GM20431 (cell line): ENCODE results near the gene SLC16A10.
"Not testable (repeated sequence)": the region's sequence is repeated elsewhere in the genome, so short reads cannot be mapped to it uniquely, and the experiment has no call there.

Experiments
- in situ Hi-C: fragments of 300-500 bp; cut with MseI, MboI; formaldehyde crosslinking; loops from one replicate; pipeline ENCODE4 v1.15.0; 2020; ENCODE audit warnings: low sequenced_read_pairs; ENCODE audit not compliant: unreplicated experiment

SLC16A10 gene

DNA sequence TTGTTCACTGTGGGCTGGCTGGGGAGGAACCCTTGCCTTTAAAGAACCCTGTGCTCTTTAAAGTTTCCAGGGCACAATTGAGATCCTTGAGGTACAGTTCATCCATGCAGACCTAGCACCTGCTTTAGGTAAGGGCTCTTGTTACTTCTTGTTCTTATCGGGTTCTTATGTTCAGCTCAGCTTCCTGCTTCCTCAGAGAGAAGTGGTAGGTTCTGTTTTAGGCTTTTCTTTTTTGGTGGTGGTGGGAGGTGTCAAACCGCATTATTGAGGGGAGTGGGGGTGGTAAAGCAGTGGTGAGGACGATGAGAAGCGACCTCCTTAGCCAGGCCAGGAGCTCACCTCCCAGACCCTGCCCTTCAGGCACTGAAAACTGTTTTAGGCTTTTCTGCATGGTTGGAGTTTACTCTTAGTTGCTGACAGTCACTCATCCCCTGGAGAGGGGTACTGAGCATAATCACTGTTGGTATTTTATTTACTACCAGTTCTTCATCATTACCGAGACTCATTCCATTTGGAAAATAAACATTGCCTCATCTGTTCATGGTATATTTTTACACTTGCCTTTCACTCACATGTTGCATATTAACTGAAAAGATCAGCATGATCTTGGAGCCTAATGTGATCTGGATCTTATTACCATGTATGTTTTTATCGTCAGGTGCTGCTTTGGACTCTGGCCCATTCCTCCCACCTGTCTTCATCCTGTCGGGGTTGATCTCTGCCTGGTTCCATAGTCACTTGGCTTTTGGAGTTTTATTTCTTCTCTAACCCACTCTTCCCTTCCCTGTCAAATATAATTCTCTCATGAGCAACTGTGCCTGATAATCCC, 35.4 kb downstream of the SLC16A10 start:
- in situ Hi-C loops, result no loop called here

DNA sequence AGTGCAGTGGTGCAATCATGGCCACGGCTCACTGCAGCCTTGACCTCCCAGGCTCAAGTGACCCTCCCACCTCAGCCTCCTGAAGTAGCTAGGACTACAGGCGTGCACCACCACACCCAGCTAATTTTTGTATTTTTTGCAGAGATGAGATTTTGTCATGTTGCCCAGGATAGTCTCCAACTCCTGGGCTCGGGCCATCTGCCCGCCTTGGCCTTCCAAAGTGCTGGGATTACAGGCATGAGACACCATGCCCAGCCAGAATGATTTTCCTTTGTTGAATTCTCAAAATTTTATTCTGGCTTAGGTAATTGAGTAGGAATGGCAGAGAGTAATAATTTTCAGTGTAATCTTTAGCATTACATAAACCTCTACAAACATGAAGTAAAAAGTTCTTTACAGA, 37.1 kb downstream of the SLC16A10 start:
- in situ Hi-C loops, result no loop called here

DNA sequence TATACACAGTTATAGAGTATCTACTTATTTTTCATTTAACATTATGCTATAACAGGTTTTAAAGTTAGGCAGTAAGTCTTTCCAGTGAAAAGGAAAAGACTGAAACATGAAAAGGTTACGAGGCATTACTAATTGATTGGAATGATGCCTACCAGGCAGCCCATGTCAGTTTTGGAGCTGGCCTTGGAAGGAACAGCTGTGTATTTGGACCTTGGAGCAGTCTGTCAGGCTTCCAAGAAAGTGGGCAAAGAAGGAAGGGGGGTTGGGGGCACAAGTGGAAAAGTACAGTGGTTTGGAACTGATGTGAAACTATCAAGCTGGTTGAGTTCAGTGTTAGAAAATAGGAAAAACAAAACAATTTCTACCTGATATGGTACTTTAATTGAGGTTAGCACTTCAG, 41.7 kb downstream of the SLC16A10 start:
- in situ Hi-C loops, result no loop called here

DNA sequence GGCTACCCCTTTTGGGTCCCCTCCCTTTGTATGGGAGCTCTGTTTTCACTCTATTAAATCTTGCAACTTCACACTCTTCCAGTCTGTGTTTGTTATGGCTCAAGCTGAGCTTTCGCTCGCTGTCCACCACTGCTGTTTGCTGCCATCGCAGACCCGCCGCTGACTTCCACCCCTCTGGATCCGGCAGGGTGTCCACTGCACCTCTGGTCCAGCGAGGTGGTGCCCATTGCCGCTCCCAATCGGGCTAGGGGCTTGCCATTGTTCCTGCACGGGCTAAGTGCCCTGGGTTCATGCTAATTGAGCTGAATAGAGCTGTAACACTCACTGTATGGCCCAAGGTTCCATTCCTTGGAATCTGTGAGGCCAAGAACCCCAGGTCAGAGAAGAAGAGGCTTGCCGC, 43.7 kb downstream of the SLC16A10 start:
- in situ Hi-C loops, result not testable (repeated sequence)

DNA sequence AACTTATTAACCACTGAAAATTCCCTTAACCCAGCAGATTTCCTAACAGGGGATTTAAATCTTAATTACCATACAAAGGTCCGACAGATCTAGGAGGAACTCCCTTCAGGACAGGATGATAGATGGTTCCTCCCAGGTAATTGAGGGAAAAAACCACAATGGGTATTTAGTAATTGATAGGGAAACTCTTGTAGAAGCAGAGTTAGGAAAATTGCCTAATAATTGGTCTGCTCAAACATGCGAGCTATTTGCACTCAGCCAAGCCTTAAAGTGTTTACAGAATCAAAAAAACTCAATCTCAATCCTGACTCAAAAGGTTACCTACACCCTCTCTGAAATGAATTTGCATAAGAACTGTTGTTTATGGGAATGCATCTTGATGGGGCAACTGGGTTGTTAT, 45.4 kb downstream of the SLC16A10 start:
- in situ Hi-C loops, result not testable (repeated sequence)

DNA sequence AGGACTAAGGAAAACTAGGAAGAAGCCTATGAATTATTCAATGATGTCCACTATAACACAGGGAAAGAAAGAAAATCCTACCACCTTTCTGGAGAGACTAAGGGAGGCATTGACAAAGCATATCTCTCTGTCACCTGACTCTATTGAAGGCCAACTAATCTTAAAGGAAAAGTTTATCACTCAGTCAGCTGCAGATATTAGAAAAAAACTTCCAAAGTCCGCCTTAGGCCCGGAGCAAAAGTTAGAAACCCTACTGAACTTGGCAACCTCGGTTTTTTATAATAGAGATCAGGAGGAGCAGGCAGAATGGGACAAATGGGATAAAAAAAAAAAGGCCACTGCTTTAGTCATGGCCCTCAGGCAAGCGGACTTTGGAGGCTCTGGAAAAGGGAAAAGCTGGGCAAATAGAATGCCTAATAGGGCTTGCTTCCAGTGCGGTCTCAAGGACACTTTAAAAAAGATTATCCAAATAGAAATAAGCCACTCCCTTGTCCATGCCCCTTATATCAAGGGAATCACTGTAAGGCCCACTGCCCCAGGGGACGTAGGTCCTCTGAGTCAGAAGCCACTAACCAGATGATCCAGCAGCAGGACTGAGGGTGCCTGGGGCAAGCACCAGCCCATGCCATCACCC, 47.0 kb downstream of the SLC16A10 start:
- in situ Hi-C loops, result not testable (repeated sequence)

DNA sequence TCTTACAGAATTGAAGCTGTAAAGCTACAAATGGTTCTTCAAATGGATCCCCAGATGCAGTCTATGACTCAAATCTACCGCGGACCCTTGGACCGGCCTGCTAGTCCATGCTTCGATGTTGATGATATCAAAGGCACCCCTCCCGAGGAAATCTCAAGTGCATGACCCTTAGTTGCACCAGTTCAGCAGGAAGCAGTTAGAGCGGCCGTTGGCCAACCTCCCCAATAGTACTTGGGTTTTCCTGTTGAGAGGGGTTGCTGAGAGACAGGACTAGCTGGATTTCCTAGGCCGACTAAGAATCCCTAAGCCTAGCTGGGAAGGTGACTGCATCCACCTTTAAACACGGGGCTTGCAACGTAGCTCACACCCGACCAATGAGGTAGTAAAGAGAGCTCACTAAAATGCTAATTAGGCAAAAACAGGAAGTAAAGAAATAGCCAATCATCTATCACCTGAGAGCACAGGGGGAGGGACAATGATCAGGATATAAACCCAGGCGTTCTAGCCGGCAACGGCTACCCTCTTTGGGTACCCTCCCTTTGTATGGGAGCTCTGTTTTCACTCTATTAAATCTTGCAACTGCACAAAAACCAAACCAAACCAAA, 50.3 kb downstream of the SLC16A10 start:
- in situ Hi-C loops, result not testable (repeated sequence)

DNA sequence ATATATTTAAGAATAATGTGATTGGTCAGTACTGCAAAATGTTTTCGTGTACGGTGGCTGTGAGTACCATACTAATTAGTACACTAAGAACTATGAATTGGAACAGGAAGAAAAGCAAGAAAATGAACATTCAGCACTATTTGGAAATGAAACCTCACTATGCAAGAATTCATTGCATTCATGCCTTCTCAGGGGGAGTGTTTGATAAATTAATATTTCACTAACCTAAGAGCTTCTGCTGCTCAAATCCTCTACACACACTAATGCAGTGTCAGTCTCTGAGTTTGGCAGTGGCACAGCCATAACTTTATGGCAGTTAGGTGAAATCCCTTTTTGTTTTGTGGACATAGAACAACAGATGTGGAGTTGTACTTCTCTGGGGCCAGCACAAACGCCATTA, 60.1 kb downstream of the SLC16A10 start:
- in situ Hi-C loops, result no loop called here

DNA sequence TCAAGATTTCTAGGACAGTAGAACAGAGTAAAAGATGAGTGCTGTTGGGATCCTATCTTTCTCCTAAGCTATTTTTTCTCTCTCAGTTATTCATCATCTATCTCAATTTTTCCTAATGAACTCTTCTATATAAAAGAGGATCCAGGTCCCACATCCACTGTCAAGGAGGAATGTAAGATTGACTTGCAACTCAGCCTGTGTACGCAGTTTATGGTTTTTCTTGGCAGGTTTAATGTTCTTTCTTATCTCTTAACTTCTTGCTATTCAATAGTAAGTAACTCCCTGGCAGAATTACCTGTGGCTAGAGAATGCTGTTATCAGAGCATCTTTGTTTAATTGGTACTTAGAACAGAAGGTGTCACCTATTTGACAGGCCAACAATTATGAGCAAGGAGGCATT, 60.8 kb downstream of the SLC16A10 start:
- in situ Hi-C loops, result no loop called here

DNA sequence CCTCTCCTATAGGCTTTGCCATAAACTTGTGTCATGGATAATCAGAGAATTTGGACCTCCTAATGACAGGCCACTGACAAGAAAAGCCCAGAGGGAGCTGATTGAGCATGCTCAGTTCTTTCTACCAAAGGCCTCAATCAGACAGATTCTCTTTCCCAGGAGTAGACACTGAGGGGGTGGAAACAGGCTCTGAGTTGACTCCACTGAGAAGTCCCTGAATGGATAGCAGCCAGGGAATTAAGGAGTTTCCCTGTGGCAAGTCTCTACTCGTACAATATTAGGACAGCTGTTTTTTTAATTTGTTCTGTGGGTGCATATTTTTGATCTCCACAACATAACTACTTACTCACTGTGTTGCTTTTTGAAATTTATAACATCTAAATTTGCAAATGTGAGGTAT, 63.3 kb downstream of the SLC16A10 start:
- in situ Hi-C loops, result no loop called here

DNA sequence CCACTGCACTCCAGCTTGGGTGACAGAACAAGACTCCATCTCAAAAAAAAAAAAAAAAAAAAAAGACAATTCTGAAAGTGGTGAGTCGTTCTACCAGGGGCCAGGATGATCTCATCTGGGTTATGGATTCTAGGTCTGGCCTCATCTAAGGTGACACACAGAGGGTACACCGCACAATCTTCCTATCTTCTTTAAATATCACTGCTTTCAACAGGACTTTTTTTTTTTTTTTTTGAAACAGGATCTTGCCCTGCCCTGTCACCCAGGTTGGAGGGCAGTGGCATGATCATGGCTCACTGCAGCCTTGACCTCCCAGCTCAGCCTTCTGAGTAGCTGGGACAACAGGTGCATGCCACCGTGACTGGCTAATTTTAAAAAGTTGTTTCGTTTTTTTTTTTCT, 67.7 kb downstream of the SLC16A10 start:
- in situ Hi-C loops, result no loop called here

DNA sequence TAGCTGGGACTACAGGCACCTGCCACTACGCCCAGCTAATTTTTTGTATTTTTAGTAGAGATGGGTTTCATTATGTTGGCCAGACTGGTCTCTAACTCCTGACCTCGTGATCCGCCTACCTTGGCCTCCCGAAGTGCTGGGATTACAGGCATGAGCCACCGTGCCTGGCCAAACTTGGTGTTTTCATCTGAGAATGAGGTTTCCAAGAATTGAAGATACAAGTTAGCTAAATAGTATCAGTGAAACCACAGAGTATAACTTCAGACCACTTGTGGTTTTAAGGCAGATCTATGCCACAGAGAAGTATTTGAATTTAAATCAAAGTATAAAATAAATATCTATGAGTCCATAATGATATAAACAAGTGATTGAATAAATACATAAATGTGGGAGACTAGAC, 70.1 kb downstream of the SLC16A10 start:
- in situ Hi-C loops, result no loop called here

DNA sequence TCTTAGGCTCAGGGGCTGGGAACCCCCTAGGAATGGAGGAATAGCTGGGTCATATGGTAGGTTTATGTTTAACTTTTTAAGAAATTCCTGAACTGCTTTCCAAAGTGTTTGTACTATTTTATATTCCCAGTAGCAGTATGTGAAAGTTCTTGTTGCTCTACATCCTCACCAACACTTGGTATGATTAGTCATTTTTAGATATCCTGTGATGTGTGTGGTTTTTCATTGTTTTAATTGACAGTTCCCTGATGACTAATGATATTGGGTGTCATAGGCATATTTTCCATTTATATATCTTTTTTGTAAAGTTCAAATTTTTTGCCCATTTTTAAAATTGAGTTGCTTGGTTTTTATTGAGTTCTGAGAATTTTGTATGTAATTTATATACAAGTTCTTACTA, 72.3 kb downstream of the SLC16A10 start:
- in situ Hi-C loops, result no loop called here

DNA sequence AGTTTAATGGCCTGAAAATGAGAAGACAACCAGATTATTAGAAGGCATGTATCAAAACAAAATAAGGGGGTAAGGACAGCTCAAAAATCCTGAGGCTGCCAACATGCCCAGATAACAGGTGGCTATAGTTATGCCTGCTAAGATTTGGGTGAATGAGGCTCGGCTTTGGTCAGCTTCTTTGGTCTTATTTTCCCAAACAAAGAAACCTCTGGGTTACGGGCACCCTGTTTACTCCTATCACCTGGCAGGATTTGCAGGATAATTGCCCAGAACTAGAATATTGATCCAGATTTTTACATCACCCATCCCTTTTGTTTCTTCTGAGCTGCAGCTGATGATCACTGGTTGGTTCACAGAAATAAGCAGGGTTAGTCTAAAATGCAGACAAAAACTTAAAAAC, 74.3 kb downstream of the SLC16A10 start:
- in situ Hi-C loops, result no loop called here

DNA sequence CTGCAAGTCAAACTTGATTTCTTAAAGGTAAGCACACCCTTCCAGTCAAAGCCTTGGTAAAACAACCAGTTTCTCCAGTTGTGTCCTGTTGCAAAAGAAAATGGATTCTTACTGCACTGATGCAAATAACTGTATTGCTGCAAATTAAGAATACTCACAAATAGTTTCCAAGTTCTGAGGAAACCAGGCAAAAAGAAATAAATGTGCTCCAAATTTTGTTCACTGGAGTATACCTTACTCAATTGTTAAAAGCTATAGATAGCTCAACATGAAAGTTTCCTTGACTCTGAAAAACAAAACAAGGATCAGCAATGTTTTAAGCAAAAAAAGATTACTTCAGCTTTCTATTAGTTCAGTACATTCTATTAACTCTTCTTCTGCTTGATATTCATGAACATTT, 75.2 kb downstream of the SLC16A10 start:
- in situ Hi-C loops, result no loop called here

DNA sequence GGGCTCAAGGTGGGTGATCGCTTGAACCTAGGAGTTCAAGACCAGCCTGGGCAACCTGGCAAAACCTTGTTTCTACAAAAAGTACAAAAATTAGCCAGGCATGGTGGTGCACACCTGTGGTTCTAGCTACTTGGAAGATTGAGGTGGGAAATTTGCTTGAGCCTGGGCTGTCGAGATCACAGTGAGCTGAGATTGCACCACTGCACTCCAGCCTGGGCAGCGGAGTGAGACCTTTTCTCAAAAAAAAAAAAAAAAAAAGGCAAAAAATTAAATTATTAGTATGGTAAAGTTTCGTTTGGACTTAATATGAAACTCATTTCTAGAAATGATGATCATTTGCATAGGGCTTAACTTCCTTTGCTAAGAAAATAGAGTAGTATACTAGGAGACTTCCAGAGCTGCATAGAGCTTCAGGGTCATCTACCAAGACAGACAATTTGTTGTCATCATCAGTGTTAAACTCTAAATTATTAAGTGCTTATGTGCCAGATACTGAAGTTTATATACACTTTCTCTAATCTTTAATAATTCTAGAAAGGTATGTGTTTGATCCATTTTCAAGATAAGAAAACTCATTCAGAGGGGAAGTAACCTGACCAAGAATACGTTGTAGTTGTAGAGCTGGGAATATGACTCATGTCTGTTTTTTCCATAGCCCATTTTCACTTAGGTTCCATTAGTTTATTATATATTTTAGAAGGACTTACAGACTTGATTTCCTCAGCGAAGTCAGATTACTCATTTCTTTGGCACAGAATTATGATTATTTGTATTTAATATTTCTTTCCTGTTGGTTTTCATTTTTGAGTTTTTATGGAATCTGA, 84.5 kb downstream of the SLC16A10 start:
- in situ Hi-C loops, result no loop called here

DNA sequence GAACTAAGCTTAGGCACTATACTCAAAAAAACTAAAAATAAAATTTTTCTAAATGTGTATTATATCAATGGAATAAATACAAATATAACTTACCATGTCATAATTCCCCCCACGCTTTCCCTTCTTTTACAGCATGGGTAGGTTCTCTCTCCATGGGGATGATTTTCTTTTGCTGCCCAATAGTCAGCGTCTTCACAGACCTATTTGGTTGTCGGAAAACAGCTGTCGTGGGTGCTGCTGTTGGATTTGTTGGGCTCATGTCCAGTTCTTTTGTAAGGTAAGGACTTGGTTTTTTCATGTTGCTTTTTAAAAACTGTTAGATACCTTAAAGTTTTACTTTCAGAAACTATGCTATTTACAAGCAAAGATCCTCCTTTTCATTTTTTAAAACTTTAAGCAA, 85.3 kb downstream of the SLC16A10 start:
- in situ Hi-C loops, result no loop called here

DNA sequence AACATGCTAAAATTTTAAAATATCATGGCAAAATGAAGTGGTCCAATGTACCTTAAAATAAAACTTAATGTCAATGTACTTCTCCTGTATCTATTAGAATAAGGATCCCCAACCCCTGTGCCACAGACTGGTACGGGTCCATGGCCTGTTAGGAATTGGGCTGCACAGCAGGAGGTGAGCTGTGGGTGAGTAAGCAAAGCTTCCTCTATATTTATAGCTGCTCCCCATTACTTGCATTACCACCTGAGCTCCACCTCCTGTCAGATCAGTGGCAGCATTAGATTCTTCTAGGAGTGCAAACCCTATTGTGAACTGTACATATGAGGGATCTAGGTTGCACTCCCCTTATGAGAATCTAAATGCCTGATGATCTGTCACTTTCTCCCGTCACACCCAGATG, 86.0 kb downstream of the SLC16A10 start:
- in situ Hi-C loops, result no loop called here

DNA sequence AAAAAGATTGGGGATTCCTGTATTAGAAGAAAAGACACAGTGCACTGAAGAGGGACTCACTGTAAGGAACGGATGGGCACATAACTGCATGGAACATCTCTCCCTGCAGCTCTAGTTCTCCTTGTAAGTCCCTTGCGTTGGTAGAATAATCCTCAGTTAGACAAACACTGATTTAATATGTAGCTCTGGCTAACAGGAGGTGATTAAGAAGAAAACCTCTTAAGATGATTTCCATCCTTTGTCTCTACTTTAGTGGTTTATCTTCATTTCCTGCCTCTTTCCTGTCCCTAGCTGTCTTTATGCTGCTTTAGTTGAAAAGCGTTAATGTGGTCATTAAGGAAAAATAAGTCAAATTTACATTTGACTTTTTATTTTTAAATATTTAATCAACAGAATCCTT, 86.6 kb downstream of the SLC16A10 start:
- in situ Hi-C loops, result no loop called here

DNA sequence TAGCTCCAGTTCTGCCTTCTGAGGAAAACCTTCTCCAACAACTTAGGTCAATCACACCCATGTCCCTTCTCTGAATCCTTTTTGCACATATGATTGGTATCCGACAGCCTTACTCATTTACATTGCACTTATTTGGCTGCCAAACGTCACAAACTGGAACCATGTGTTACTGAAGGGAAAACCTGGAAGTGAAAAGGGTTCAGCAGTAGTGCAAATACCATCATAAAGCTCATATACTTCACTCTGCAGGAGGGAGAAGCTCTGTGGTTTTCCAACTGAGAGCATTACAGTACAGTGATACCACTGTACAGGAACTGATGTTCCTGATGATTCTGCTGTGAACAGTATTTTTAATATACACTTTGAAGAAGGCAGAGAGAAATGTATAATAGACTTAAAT, 87.8 kb downstream of the SLC16A10 start:
- in situ Hi-C loops, result no loop called here
